Activated T-cell treated with anti-CD3 and anti-CD28 coated beads, Interleukin-2, amount 50 U/mL, for 4 hours (primary cell): ENCODE data around the gene PROSER1. TPM values are rescaled to one million over a fixed set of nuclear protein-coding genes. Genes with fewer than 3 reads are reported as not detected.
"Not testable (repeated sequence)": the region's sequence is repeated elsewhere in the genome, so short reads cannot be mapped to it uniquely, and the experiment has no call there.

Experiments used
- ATAC-seq, 2 donors: fragments of 200-7000 bp; cut with Tn5 transposase; one replicate each; pipeline ENCODE4 v1.10.0; 2021
- DNase-seq: peaks from one replicate; pipeline ENCODE4 v3.0.0-alpha.2; 2020
- H3K27me3 Mint-ChIP-seq: one replicate; pipeline ENCODE4 v1.8.0; 2021; ENCODE audit warnings: low read depth, mixed read lengths
- H3K36me3 Mint-ChIP-seq: one replicate; pipeline ENCODE4 v1.8.0; 2022; ENCODE audit warnings: mixed read lengths; ENCODE audit not compliant: insufficient read depth
- H3K4me1 Mint-ChIP-seq: one replicate; pipeline ENCODE4 v1.8.0; 2021; ENCODE audit warnings: low read depth, mixed read lengths
- H3K4me3 Mint-ChIP-seq: one replicate; pipeline ENCODE4 v1.8.0; 2021; ENCODE audit warnings: mild to moderate bottlenecking, moderate library complexity, mixed read lengths
- H3K9me3 Mint-ChIP-seq: one replicate; pipeline ENCODE4 v1.8.0; 2021; ENCODE audit warnings: mixed read lengths
- total RNA-seq, 3 donors: library from RNA; stranded (reverse); gene quantifications; one replicate each; pipeline ENCODE4 v1.2.1, GENCODE V29; 2021

PROSER1 gene
- 10 to 100 TPM; 53.5 to 68.4 (median 59.6) TPM for total RNA-seq

DNA sequence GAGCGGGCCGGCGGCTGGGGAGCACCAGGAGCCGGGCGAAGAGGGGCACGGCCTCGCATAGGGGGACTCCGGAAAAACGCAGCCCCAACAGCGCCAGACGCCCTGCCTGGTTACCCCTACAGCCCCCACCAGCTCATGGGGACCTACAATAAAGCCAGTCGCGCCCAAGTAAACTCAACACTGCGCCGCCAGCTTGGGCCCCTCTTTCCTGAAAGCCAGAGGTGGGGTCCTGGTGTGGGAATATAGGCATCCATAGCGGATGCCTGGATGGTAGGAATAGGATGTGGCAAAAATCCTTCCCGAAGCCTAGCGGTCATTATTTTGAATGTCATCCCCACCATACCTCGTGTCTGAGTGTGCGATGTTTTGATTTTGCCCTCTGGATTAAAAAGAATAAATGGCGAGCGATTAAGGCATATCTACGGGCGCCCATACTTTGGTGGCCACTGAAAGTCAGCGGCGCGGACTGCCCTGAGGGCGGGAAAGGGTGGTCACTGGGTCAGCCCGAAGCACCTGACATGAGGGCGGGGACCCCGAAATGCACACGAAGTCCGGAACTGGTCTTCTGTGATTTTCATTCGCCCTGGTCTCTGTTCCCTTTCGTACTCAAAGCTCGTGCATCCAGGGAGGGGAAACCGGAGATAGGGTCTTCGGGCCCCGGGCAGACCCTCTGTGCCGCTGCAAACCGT, at the start of gene PROSER1, which contains the start of gene NHLRC3:
Gene PROSER1, minus strand, starts transcription at position 210 of the 689 bp plus-strand sequence. CDS start 847 bp downstream, outside the sequence.
Gene NHLRC3, plus strand, starts transcription at position 577 of the 689 bp plus-strand sequence. CDS start 184 bp downstream, outside the sequence.
- no peaks in the 10 kb centered on the region for H3K27me3 Mint-ChIP-seq
- peak within 1 kb of the TSS; percentile 87 for H3K4me3 Mint-ChIP-seq
- DNase-seq (peak; percentile 73), ATAC-seq (peak; percentile 76)
- peaks cover 48% of the 10 kb centered on the region for H3K4me1 Mint-ChIP-seq
- H3K36me3 Mint-ChIP-seq = peaks cover 5% of the 10 kb centered on the region
- H3K9me3 Mint-ChIP-seq = no peaks in the 10 kb centered on the region

DNA sequence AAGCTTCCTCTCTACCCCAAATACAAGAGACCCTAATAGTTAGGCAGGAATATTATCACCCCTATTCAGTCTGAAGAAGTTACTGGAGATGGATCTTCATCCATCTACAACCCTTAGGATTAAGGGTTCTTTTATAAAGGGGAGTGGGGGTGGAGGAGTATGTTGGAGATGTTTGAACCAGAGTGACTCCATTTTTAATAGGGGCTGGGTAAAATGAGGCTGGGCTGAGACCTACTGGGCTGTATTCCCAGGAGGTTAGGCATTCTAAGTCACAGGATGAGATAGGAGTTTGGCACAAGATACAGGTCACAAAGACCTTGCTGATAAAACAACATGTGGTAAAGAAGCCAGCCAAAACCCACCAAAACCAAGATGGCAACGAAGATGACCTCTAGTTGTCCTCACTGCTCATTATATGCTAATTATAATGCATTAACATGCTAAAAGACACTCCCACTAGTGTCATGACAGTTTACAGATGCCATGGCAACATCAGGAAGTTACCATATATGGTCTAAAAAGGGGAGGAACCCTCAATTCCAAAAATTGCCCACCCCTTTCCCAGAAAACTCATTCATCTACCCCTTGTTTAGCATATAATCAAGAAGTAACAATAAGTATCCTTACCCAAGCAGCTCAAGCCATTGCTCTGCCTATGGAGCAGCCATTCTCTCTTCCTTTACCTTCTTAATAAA, 48.5 kb upstream of the PROSER1 start:
- H3K4me1 Mint-ChIP-seq, H3K9me3 Mint-ChIP-seq, DNase-seq, H3K36me3 Mint-ChIP-seq, H3K4me3 Mint-ChIP-seq, ATAC-seq, H3K27me3 Mint-ChIP-seq: not testable (repeated sequence)

DNA sequence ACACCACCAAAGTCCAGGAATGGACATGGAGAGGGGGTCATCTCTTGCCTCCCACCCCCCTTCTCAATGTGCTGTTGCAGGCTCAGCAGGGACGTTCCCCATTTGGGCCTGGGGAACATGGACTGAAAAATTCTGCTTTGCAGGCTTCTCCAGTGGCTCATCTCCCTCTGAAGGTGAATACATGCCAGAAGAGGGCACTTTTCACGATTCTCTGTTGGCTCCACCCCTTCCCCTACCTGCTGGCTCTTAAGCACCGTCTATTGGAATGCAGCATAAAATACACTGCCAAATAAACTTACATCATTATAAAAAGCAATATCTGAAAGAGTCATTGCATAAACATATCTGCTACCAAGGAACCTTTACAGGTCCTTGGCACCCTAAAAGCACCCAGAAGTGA, 36.1 kb upstream of the PROSER1 start:
- DNase-seq = no peak
- ATAC-seq = no peak
- Mint-ChIP-seq H3K4me3 (no peak overlapping the region), H3K27me3 (peaks cover 40% of the 10 kb centered on the region), H3K9me3 (peaks cover 3% of the 10 kb centered on the region), H3K36me3 (no peaks in the 10 kb centered on the region), H3K4me1 (no peaks in the 10 kb centered on the region)

DNA sequence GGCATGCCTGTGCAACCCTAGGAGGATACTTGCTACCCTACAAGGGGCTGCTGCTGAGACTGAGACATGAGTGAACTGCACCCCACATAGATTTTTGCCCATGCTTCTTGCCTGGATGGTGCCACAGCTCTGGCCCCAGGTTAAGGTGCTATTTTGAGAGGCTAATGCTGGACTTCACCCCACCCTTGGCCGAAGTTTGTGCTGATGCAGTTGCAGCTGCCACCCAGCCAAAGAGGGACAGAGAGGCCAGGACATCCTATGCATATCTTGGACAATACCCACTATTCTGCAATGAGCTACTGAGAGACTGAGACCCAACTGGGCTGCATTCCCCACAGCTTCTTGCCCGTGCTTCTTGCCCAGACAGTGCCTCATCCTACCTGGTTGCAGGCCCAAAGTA, 35.0 kb upstream of the PROSER1 start:
- H3K36me3 Mint-ChIP-seq = no peaks in the 10 kb centered on the region
- H3K27me3 Mint-ChIP-seq = peaks cover 40% of the 10 kb centered on the region
- DNase-seq = no peak
- no peak for ATAC-seq
- peaks cover 3% of the 10 kb centered on the region for H3K9me3 Mint-ChIP-seq
- no peaks in the 10 kb centered on the region for H3K4me1 Mint-ChIP-seq
- H3K4me3 Mint-ChIP-seq = no peak overlapping the region

DNA sequence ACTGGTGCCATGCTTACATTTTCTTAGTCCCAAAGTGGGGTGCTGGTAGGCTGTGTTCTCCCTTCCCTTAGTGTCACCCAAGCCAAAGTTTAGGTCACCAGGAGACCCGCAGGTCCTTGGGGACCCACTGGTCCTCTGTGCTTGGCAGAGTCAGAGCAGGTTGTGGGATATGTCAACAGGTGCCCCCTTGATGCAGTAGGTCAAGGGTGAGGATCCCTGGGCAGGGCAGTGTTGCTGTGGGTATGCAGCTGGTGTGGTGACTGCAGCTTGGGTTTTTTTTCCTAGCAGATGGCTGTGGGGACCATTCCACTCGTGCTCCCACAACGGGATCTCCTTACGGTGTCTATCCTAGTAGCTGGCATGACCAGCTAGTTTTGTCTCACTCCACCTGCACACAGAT, 24.1 kb upstream of the PROSER1 start:
- no peak for ATAC-seq
- Mint-ChIP-seq H3K27me3 (no peaks in the 10 kb centered on the region), H3K4me3 (no peak overlapping the region), H3K36me3 (peaks cover 21% of the 10 kb centered on the region), H3K9me3 (peaks cover 4% of the 10 kb centered on the region), H3K4me1 (peaks cover 15% of the 10 kb centered on the region)
- no peak for DNase-seq

DNA sequence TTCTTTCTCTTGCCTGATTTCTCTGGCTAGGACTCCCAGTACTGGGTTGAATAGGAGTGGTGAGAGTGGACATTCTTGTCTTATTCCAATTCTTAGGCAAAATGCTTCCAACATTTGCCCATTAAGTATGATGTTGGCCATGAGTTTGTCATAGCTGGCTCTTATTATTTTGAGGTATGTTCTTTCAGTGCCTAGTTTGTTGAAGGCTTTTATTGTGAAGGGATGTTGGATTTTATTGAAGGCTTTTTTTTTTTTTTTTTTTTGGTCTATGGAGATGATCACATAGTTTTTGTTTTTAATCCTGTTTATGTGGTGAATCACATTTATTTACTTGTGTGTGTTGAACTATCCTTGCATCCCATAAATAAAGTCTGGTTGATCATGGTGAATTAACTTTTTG, 20.2 kb upstream of the PROSER1 start:
- peaks cover 4% of the 10 kb centered on the region for H3K9me3 Mint-ChIP-seq
- ATAC-seq = no peak
- peaks cover 20% of the 10 kb centered on the region for H3K4me1 Mint-ChIP-seq
- DNase-seq = no peak
- no peaks in the 10 kb centered on the region for H3K27me3 Mint-ChIP-seq
- H3K4me3 Mint-ChIP-seq = no peak overlapping the region
- H3K36me3 Mint-ChIP-seq = peaks cover 22% of the 10 kb centered on the region

DNA sequence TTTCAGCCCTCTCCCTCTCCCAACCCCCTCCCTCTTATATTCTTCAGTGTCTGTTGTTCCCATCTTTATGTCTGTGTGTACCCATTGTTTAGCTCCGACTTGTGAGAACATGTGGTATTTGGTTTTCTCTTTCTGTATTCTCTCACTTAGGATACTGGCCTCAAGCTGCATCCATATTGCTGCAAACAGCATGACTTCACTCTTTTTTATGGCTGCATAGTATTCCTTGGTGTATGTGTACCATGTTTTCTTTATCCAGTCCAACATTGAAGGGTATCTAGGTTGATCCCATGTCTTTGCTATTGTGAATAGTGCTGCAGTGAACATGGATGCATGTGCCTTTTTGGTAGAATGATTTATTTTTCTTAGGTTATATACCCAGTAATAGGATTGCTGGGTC, 18.1 kb upstream of the PROSER1 start:
- Mint-ChIP-seq H3K4me3 (no peak overlapping the region), H3K36me3 (peaks cover 23% of the 10 kb centered on the region), H3K9me3 (peaks cover 4% of the 10 kb centered on the region), H3K27me3 (no peaks in the 10 kb centered on the region), H3K4me1 (peaks cover 20% of the 10 kb centered on the region)
- ATAC-seq (no peak), DNase-seq (no peak)

DNA sequence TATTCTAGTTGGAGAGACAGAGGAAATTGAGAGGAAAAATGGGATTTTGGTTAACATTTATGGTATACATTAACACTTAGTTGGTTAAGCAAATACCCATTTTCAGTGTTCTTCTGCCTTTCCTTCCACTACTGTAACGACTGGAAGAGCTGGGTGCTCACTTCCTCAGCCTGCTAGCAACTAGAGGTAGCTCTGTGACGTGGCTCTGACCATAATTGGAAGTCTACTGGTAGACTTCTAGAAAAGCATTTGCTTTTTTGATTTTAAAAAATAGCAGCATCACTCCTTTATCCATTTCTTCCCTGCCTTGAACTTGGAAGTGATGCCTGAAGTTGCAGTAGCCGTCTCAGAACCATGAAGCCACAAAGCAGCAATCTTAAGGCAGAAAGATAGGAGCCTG, 16.2 kb upstream of the PROSER1 start:
- DNase-seq = no peak

DNA sequence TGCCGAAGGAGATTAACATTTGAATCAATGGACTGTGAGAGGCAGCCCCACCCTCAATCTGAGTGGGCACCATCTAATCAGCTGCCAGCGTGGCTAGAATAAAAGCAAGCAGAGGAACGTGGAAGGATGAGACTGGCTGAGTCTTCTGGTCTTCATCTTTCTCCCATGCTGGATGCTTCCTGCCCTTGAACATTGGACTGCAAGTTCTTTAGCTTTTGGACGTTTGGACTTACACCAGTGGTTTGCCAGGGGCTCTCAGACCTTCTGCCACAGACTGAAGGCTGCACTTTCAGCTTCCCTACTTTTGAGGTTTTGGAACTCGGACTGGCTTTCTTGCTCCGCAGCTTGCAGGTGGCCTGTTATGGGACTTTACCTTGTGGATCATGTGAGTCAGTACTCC, 15.1 kb upstream of the PROSER1 start:
- Mint-ChIP-seq H3K9me3 (peaks cover 4% of the 10 kb centered on the region), H3K4me1 (peaks cover 10% of the 10 kb centered on the region), H3K4me3 (no peak overlapping the region), H3K36me3 (peaks cover 15% of the 10 kb centered on the region), H3K27me3 (no peaks in the 10 kb centered on the region)
- DNase-seq (no peak), ATAC-seq (no peak)

More for the DNA sequence above, 16.2 kb upstream of the PROSER1 start:
- no peak overlapping the region for H3K4me3 Mint-ChIP-seq
- no peaks in the 10 kb centered on the region for H3K27me3 Mint-ChIP-seq
- ATAC-seq = no peak
- H3K9me3 Mint-ChIP-seq = peaks cover 4% of the 10 kb centered on the region
- peaks cover 13% of the 10 kb centered on the region for H3K4me1 Mint-ChIP-seq
- peaks cover 15% of the 10 kb centered on the region for H3K36me3 Mint-ChIP-seq

DNA sequence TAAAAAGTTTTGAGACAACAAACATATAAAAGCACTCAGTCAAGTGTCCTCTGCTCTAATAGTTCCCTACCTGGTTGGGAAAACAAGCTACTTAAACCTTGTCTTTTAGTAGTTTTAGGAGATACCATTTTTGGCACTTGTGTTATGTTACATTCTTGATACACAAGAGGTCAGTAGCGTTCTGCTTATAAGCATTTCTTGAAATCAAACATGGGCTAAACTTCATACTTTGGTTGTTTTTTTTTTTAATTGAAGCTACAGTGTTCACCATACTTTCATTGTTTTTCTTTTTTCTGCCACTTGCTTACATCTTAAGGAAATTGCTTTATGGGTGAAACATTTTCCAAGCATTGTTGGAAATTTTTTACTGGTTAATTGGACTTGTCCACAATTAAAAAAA, 13.3 kb upstream of the PROSER1 start:
- ATAC-seq (no peak), DNase-seq (no peak)
- H3K4me3 Mint-ChIP-seq = no peak overlapping the region
- H3K4me1 Mint-ChIP-seq = peaks cover 5% of the 10 kb centered on the region
- H3K27me3 Mint-ChIP-seq = no peaks in the 10 kb centered on the region
- H3K9me3 Mint-ChIP-seq = peaks cover 4% of the 10 kb centered on the region
- H3K36me3 Mint-ChIP-seq = peaks cover 12% of the 10 kb centered on the region

DNA sequence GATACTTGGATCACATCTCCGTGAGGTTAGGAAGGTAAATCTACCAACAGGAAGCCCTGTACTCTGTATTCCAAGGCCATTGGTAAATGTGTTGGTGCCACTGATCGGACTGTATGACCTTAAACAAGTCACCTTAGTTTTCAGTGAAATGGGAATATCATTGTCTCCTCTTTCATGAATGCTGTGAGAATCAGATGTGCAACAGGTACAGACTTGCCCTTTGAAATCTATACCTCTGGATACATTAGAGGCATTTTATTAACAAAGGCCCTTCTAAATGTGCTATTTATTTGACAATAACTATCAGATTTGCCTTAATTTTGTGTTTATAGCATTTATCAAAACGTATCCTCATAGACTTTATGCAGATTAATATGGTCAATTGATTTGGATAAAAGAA, 11.4 kb upstream of the PROSER1 start:
- Mint-ChIP-seq H3K36me3 (peaks cover 16% of the 10 kb centered on the region), H3K27me3 (no peaks in the 10 kb centered on the region), H3K4me3 (no peak overlapping the region), H3K9me3 (no peaks in the 10 kb centered on the region), H3K4me1 (peaks cover 3% of the 10 kb centered on the region)
- DNase-seq (no peak), ATAC-seq (no peak)

DNA sequence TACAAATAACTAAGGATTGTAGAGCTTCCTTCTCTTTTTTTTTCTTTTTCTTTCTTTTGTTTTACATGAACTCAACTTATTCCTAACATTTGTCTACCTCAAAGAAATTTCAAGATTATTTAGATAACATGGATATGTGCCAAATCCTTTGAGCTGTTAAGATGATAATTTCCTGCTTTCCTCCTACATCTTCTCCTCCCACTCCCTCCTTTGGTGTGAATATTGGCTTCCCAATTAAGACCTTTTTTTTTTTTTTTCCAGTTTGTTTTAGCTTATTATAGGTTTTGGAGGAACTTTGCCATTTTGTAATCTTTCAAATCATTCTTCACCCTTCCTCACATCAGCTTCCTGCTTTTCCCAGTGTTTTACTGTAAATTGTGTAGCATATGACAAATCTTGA, 10.9 kb upstream of the PROSER1 start:
- Mint-ChIP-seq H3K36me3 (peaks cover 16% of the 10 kb centered on the region), H3K4me1 (no peaks in the 10 kb centered on the region), H3K4me3 (no peak overlapping the region), H3K27me3 (no peaks in the 10 kb centered on the region), H3K9me3 (no peaks in the 10 kb centered on the region)
- ATAC-seq (no peak), DNase-seq (no peak)

DNA sequence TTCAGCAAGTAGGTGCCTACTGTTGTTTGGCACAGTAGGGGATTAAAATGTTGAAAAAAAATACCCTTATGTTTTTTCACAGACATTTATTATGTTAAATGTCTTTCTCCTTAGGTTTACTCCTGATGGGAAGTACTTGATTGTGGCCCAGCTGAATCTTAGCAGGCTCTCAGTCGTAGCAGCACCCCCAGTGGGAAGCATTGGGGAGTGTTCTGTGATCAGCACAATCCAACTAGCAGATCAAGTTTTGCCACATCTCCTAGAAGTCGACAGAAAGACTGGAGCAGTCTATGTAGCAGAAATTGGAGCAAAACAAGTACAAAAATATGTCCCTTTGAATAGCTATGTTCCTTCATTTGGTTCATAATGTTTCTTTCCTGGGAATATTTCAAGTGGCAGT, 9.7 kb upstream of the PROSER1 start:
- Mint-ChIP-seq H3K36me3 (peaks cover 17% of the 10 kb centered on the region), H3K9me3 (no peaks in the 10 kb centered on the region), H3K4me1 (no peaks in the 10 kb centered on the region), H3K4me3 (no peak overlapping the region), H3K27me3 (no peaks in the 10 kb centered on the region)
- DNase-seq (no peak), ATAC-seq (no peak)

DNA sequence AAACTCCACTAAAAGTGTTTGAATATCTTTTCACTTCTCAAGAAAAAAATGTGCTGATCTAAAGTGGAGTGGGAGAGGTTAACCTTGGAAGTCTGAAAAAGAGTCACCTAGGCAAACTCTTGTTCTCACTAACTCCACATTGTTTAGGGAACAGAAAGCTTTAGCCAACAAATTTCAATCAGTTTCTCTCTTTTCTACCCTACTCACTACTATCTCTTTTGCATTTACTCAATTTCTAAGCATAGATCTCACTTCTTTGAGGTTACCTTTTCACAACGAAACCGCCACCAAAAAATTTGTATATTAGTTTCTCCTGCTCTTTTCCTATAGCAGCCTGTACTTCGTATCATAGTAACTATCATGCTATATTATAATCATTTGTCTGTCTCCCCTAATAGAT, 6.6 kb upstream of the PROSER1 start:
- H3K9me3 Mint-ChIP-seq = no peaks in the 10 kb centered on the region
- no peak overlapping the region for H3K4me3 Mint-ChIP-seq
- ATAC-seq (no peak), DNase-seq (no peak)
- no peaks in the 10 kb centered on the region for H3K27me3 Mint-ChIP-seq
- peaks cover 10% of the 10 kb centered on the region for H3K4me1 Mint-ChIP-seq
- peaks cover 18% of the 10 kb centered on the region for H3K36me3 Mint-ChIP-seq

DNA sequence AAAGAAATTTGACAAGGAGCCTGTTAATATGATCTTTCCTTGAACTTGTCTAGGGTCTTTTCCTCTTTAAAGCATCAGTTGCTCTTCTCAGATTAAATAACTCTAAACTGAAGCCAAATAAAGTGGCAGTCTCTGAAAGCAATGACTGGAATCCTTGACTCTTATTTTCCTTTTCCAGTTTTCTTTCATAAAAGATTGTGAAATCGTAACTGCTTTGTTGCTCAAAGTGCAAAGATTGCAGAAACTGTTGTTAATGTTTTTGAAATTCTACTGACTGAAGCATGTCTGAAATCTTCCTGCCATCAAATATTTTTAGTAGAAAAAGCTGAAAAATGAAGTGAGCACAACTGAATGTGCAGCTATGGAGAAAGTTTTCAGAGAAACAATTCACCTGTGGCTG, 2.3 kb upstream of the PROSER1 start:
- H3K27me3 Mint-ChIP-seq = no peaks in the 10 kb centered on the region
- no peak for ATAC-seq
- H3K4me3 Mint-ChIP-seq = peak overlapping the region; percentile 33
- DNase-seq = no peak
- H3K4me1 Mint-ChIP-seq = peaks cover 28% of the 10 kb centered on the region
- H3K36me3 Mint-ChIP-seq = peaks cover 14% of the 10 kb centered on the region
- H3K9me3 Mint-ChIP-seq = no peaks in the 10 kb centered on the region
